ENCODE data around the gene PIAS1. TPM values are rescaled to one million over a fixed set of nuclear protein-coding genes. Genes with fewer than 3 reads are reported as not detected.

The PIAS1 gene
- total RNA-seq, 1 experiment from 2014 or later, result 25.9 TPM

DNA sequence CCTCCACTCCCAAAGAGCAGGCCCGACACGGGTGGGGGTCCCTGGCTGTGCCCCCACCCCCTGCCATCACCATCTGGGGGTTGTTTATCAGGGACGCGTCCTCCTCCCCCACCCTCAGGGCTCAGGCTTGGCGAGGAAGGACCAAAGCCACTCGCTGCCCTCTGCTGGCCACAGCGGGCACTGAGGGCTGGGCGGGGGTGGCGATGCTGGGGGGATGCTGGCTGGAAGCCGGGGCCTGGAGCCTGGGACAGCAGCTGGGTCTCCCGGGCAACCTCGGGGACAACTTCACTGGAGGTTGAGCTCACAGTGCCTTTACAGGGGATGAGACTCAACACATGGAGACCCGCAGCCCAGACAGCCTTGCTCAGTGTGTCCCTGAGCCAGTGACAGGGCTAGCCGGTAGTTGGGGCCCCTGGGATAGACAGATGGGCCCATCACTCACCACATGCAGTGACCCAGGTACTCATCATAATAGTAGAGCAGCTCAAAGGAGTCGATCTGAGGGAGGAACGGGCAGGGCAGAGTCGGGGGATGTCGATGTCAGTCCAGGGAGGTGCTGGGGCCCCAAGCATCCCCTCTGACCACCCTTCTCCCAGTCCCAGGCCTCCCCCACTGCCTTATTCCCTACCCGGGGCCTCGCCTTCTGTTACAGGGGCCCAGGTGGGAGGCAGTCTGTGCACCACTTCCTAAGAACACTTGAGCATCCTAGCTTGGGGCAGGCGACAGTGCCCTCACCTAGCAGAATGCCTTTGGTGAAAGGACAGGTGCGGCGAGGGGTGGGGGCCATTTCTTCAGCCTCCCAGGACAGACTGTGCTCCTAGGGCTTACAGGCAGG is 156.9 kb downstream of the PIAS1 start:
- H3K4me3 ChIP-seq (replicated peaks in 1 of 2; ENCODE audit: low read depth in 1 of 2, low read length in 2 of 2), result no peak overlapping the region
- no peaks in the 10 kb centered on the region; a peak in 2 of 4 replicates for H3K36me3 ChIP-seq (ENCODE audit: control insufficient read depth in 1 of 2, insufficient read depth in 2 of 2, low read length in 2 of 2)
- peaks cover 66% of the 10 kb centered on the region for H3K79me2 ChIP-seq (ENCODE audit: insufficient read depth, low read length)
- no peak overlapping the region for H2AFZ ChIP-seq (ENCODE audit: low read depth, low read length, poor library complexity, severe bottlenecking)
- POLR2A ChIA-PET, result no interaction called here
- H3K4me2 ChIP-seq (ENCODE audit: low read length), result no peak overlapping the region
- intact Hi-C loops (cut with micrococcal nuclease), result loop anchor here (5.0 kb wide), 1 partner anchor 349 kb away; no protein-coding TSS in a partner anchor
- H4K20me1 ChIP-seq (ENCODE audit: insufficient read depth), result peaks cover 5% of the 10 kb centered on the region; the same call in 1 of the 2 replicates
- BruUV-seq (replicated peaks), result no TSS peak
- TF ChIP-seq ZFX (IDR thresholded peaks at IDR 0.05) (no peak), JUND (IDR thresholded peaks at IDR 0.05) (no peak), RAD21 (IDR thresholded peaks at IDR 0.05; ENCODE audit: low read depth) (peak; percentile 66), CTCF (IDR thresholded peaks at IDR 0.05 in 2 of 3, conservative IDR thresholded peaks at IDR 0.05 in 1 of 3; ENCODE audit: borderline replicate concordance in 1 of 3, insufficient read depth in 1 of 3, low read depth in 2 of 3, low read length in 2 of 3) (peak; percentile 52 to 91 (median 85); a peak in 5 of 6 replicates)
- TF ChIP-seq, protein P1, sequence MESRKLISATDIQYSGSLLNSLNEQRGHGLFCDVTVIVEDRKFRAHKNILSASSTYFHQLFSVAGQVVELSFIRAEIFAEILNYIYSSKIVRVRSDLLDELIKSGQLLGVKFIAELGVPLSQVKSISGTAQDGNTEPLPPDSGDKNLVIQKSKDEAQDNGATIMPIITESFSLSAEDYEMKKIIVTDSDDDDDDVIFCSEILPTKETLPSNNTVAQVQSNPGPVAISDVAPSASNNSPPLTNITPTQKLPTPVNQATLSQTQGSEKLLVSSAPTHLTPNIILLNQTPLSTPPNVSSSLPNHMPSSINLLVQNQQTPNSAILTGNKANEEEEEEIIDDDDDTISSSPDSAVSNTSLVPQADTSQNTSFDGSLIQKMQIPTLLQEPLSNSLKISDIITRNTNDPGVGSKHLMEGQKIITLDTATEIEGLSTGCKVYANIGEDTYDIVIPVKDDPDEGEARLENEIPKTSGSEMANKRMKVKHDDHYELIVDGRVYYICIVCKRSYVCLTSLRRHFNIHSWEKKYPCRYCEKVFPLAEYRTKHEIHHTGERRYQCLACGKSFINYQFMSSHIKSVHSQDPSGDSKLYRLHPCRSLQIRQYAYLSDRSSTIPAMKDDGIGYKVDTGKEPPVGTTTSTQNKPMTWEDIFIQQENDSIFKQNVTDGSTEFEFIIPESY (IDR thresholded peaks at IDR 0.05; ENCODE audit: extremely low read depth, insufficient replicate concordance, low read length), result no peak
- H3K9me3 ChIP-seq (ENCODE audit: control insufficient read depth in 1 of 2, insufficient read depth in 1 of 2, low read depth in 1 of 2, low read length in 2 of 2), result no peaks in the 10 kb centered on the region
- ATAC-seq (peak; percentile 89), DNase-seq (ENCODE audit: low read depth, low spot score) (no peak)
- H3K27me3 ChIP-seq (ENCODE audit: insufficient read depth, low read length), result no peaks in the 10 kb centered on the region
- CTCF ChIA-PET, result interaction anchor here (1.3 kb wide), 1 partner anchor 9 kb away, joined by 3 read pairs; no protein-coding TSS in a partner anchor
- no peak overlapping the region; the same call in 1 of the 2 replicates for H3K27ac ChIP-seq (ENCODE audit: low read depth, low read length)
- H3K9ac ChIP-seq (ENCODE audit: low read length), result no peak overlapping the region
- peaks cover 0 to 7% of the 10 kb centered on the region in 2 experiments; a peak in 2 of 4 replicates for H3K4me1 ChIP-seq (ENCODE audit: control insufficient read depth in 1 of 2, insufficient read depth in 2 of 2, low read length in 2 of 2)
- RAD21 ChIA-PET (ENCODE audit: low non-redundant PET in 1 of 2, low total read pairs in 2 of 2, uncharacterized antibody in 2 of 2, unreplicated experiment in 2 of 2), result no interaction called here
- no peaks in the 10 kb centered on the region for H3K9me2 ChIP-seq (ENCODE audit: insufficient read depth)

All from HCT116 (cell line).